GM19467 (cell line): ENCODE results near the gene TEAD1.

ENCODE experiments used
- ATAC-seq: cut with Tn5 transposase; IDR thresholded peaks from one replicate; pipeline ENCODE4 v1.9.1; 2021; ENCODE audit warnings: mild to moderate bottlenecking, moderate library complexity; ENCODE audit not compliant: unreplicated experiment

Gene TEAD1

GRCh38 chr11:12886508-12886907, 212.3 kb downstream of the TEAD1 start:
- ATAC-seq = no peak

GRCh38 chr11:12888525-12889158, 214.4 kb downstream of the TEAD1 start:
- no peak for ATAC-seq

GRCh38 chr11:12889243-12889642, 215.0 kb downstream of the TEAD1 start:
- no peak for ATAC-seq

- no peak for ATAC-seq
Observed at GRCh38 chr11:12890476-12890875, 216.3 kb downstream of the TEAD1 start.

- no peak for ATAC-seq
Observed at GRCh38 chr11:12893787-12894672, 219.8 kb downstream of the TEAD1 start.

- ATAC-seq = no peak
Observed at GRCh38 chr11:12897390-12897789, 223.2 kb downstream of the TEAD1 start.

- ATAC-seq = no peak
Observed at GRCh38 chr11:12897867-12898266, 223.6 kb downstream of the TEAD1 start.

GRCh38 chr11:12900496-12900895, 226.3 kb downstream of the TEAD1 start:
- ATAC-seq = no peak

- no peak for ATAC-seq
Observed at GRCh38 chr11:12901272-12901671, 227.1 kb downstream of the TEAD1 start.

- no peak for ATAC-seq
Observed at GRCh38 chr11:12901874-12902481, 227.8 kb downstream of the TEAD1 start.

GRCh38 chr11:12902791-12903486, 228.7 kb downstream of the TEAD1 start:
- ATAC-seq = no peak

- no peak for ATAC-seq
Observed at GRCh38 chr11:12905435-12905834, 231.2 kb downstream of the TEAD1 start.

- no peak for ATAC-seq
Observed at GRCh38 chr11:12906501-12906900, 232.3 kb downstream of the TEAD1 start.

GRCh38 chr11:12909879-12910278, 235.7 kb downstream of the TEAD1 start:
- ATAC-seq = no peak

- ATAC-seq = peak; percentile 64
Observed at GRCh38 chr11:12914400-12914912, 240.2 kb downstream of the TEAD1 start.

- ATAC-seq = no peak
Observed at GRCh38 chr11:12915093-12915492, 240.9 kb downstream of the TEAD1 start.

- no peak for ATAC-seq
Observed at GRCh38 chr11:12917822-12918221, 243.6 kb downstream of the TEAD1 start.

- no peak for ATAC-seq
Observed at GRCh38 chr11:12918667-12919066, 244.4 kb downstream of the TEAD1 start.

- no peak for ATAC-seq
Observed at GRCh38 chr11:12922418-12922817, 248.2 kb downstream of the TEAD1 start.

- ATAC-seq = no peak
Observed at GRCh38 chr11:12922980-12923507, 248.8 kb downstream of the TEAD1 start.

- no peak for ATAC-seq
Observed at GRCh38 chr11:12924650-12925049, 250.4 kb downstream of the TEAD1 start.
